Urinary bladder (tissue), 4 donors: ENCODE measurements around the gene SAMD1. TPM values are rescaled to one million over a fixed set of nuclear protein-coding genes. Genes with fewer than 3 reads are reported as not detected.
"Not testable (repeated sequence)": the region's sequence is repeated elsewhere in the genome, so short reads cannot be mapped to it uniquely, and the experiment has no call there.

Source experiments
- DNase-seq: peaks from one replicate; pipeline ENCODE4 v3.0.0-alpha.2; 2015; ENCODE audit errors: extremely low spot score
- H3K27ac ChIP-seq: one replicate; pipeline ENCODE4 v1.5.1; 2013; ENCODE audit warnings: low read depth, mild to moderate bottlenecking, moderate library complexity
- H3K36me3 ChIP-seq: one replicate; pipeline ENCODE4 v1.6.1; 2013; ENCODE audit warnings: mild to moderate bottlenecking, moderate library complexity; ENCODE audit not compliant: insufficient read depth
- H3K4me1 ChIP-seq: one replicate; pipeline ENCODE4 v1.6.1; 2013; ENCODE audit warnings: mild to moderate bottlenecking, moderate library complexity; ENCODE audit not compliant: insufficient read depth
- H3K4me3 ChIP-seq: one replicate; pipeline ENCODE4 v1.5.1; 2013; ENCODE audit warnings: low read depth, low read length
- WGBS: extraction: QIAGEN DNeasy Blood & Tissue Kit; methylation state at CpG from one replicate; pipeline ENCODE4 v1.1.7; 2013; 5-methylcytosine and 5-hydroxymethylcytosine counted together
- polyA plus RNA-seq: library from polyadenylated mRNA; stranded (reverse); fragments of 200-250 nt; gene quantifications from one replicate; pipeline ENCODE4 v1.2.3, GENCODE V29; 2013
- total RNA-seq: library from RNA; depleted of rRNA; stranded (reverse); fragments of >200 nt; gene quantifications from one replicate; pipeline ENCODE4 v1.2.3, GENCODE V29; 2014
- donor health status: healthy with polysubstance abuse.
- donor health status: healthy.

The SAMD1 gene
- total and polyA plus RNA-seq, 2 donors: 16.0 to 50.5 TPM

- not testable (repeated sequence) for DNase-seq
These were observed 47.6 kb downstream of the SAMD1 start for GRCh38 chr19:14042659-14043608.

DNA sequence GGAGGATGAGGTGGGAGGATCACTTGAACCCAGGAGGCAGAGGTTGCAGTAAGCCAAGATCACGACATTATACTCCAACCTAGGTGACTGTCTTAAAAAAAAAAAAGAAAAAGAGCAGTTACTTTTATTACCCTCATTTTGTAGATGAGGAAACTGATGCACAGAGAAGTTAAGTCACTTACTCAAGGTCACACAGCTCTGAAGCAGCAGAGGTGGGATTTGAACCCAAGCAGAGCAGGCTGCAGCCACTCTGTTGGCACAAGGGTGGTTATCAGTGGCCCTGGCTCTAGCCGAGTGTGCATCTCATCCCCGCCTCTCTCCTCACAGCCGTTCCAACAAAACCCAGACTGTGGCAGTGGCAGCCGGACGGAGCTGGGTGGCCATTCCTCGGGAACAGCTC lies 51.4 kb downstream of the SAMD1 start:
- Histone ChIP-seq H3K27ac (no peak overlapping the region), H3K4me3 (no peak overlapping the region), H3K36me3 (peaks cover 2% of the 10 kb centered on the region), H3K4me1 (no peaks in the 10 kb centered on the region)
- 84% methylated on average over 7 of the region's 7 CpGs for WGBS
- no peak for DNase-seq

More at GRCh38 chr19:14042659-14043608, 47.6 kb downstream of the SAMD1 start:
- H3K36me3 ChIP-seq, H3K4me1 ChIP-seq, H3K4me3 ChIP-seq, H3K27ac ChIP-seq: not testable (repeated sequence)
- WGBS: 54% methylated on average over 19 of the region's 19 CpGs

Other genes starting within 250 kb of the SAMD1 start
- gene NANOS3, start 213.6 kb downstream of the SAMD1 start, total RNA-seq: not detected
- gene NANOS3, start 213.6 kb downstream of the SAMD1 start, polyA plus RNA-seq: 0.57 TPM
- 2.0 TPM for gene BRME1, start 184.6 kb downstream of the SAMD1 start, total RNA-seq
- gene BRME1, start 184.6 kb downstream of the SAMD1 start, polyA plus RNA-seq: 2.2 TPM
- gene CC2D1A, start 184.6 kb downstream of the SAMD1 start, total RNA-seq: 7.3 TPM
- gene CC2D1A, start 184.6 kb downstream of the SAMD1 start, polyA plus RNA-seq: 25.8 TPM
- 0.21 TPM for gene PODNL1, start 152.3 kb downstream of the SAMD1 start, total RNA-seq
- 2.4 TPM for gene PODNL1, start 152.3 kb downstream of the SAMD1 start, polyA plus RNA-seq
- 6.6 TPM for gene DCAF15, start 138.2 kb downstream of the SAMD1 start, total RNA-seq
- 26.0 TPM for gene DCAF15, start 138.2 kb downstream of the SAMD1 start, polyA plus RNA-seq
- gene RFX1, start 84.4 kb downstream of the SAMD1 start, total RNA-seq: 2.9 TPM
- 8.1 TPM for gene RFX1, start 84.4 kb downstream of the SAMD1 start, polyA plus RNA-seq
- not detected for gene RLN3, start 62.6 kb downstream of the SAMD1 start, total RNA-seq
- gene RLN3, start 62.6 kb downstream of the SAMD1 start, polyA plus RNA-seq: not detected
- 2.0 TPM for gene IL27RA, start 59.0 kb downstream of the SAMD1 start, total RNA-seq
- 4.8 TPM for gene IL27RA, start 59.0 kb downstream of the SAMD1 start, polyA plus RNA-seq
- gene PALM3, start 28.7 kb downstream of the SAMD1 start, total RNA-seq: 0.90 TPM
- 2.8 TPM for gene PALM3, start 28.7 kb downstream of the SAMD1 start, polyA plus RNA-seq
- gene MISP3, start 18.0 kb downstream of the SAMD1 start, total RNA-seq: 0.21 TPM
- gene MISP3, start 18.0 kb downstream of the SAMD1 start, polyA plus RNA-seq: 2.6 TPM
- gene C19orf67, start 5.0 kb downstream of the SAMD1 start, total RNA-seq: not detected
- not detected for gene C19orf67, start 5.0 kb downstream of the SAMD1 start, polyA plus RNA-seq
- 41.8 TPM for gene PRKACA, start 27.0 kb upstream of the SAMD1 start, total RNA-seq
- gene PRKACA, start 27.0 kb upstream of the SAMD1 start, polyA plus RNA-seq: 91.4 TPM
- gene ASF1B, start 45.8 kb upstream of the SAMD1 start, total RNA-seq: 6.7 TPM
- gene ASF1B, start 45.8 kb upstream of the SAMD1 start, polyA plus RNA-seq: 1.2 TPM
- gene ADGRL1, start 115.4 kb upstream of the SAMD1 start, total RNA-seq: 18.0 TPM
- 23.6 TPM for gene ADGRL1, start 115.4 kb upstream of the SAMD1 start, polyA plus RNA-seq